ENCODE results near the gene RNLS. TPM values are rescaled to one million over a fixed set of nuclear protein-coding genes. Genes with fewer than 3 reads are reported as not detected.

Gene RNLS
- total RNA-seq, 3 donors from 2014 or later (not counting 1 experiment from before 2014, with no cell fraction given): 4.0 to 6.8 (median 4.4) TPM

- TF ChIP-seq CTCF (IDR thresholded peaks at IDR 0.05): no peak
- peaks cover 6% of the 10 kb centered on the region for H3K9me3 ChIP-seq (ENCODE audit: control insufficient read depth, insufficient read depth, low read length)
- no peak overlapping the region for H3K27ac ChIP-seq (ENCODE audit: low read length)
- ATAC-seq (no peak), DNase-seq (no peak)
- no peak overlapping the region for H3K27ac Mint-ChIP-seq
- H3K4me1 ChIP-seq (ENCODE audit: control insufficient read depth, insufficient read depth, low read length): no peaks in the 10 kb centered on the region
- H3K4me3 Mint-ChIP-seq: no peak overlapping the region
- 88% methylated on average over 3 of the region's 3 CpGs for WGBS (ENCODE audit: insufficient coverage)
- H3K36me3 ChIP-seq (ENCODE audit: control insufficient read depth, insufficient read depth, low read length): no peaks in the 10 kb centered on the region
- H3K36me3 Mint-ChIP-seq: peaks cover 20% of the 10 kb centered on the region
- intact Hi-C loops (cut with micrococcal nuclease): no loop called here
- peaks cover 5 to 7% of the 10 kb centered on the region in 2 donors for H3K9me3 Mint-ChIP-seq
- no peaks in the 10 kb centered on the region for H3K27me3 Mint-ChIP-seq (ENCODE audit: low read depth in 2 of 2)
- no peaks in the 10 kb centered on the region for H3K27me3 ChIP-seq (ENCODE audit: control insufficient read depth, insufficient read depth, low read length)
- H3K4me3 ChIP-seq (ENCODE audit: low read length): no peak overlapping the region
- no peaks in the 10 kb centered on the region for H3K4me1 Mint-ChIP-seq
Measured at GRCh38 chr10:88315755-88316154, 267.4 kb downstream of the RNLS start.

- Mint-ChIP-seq H3K4me3 (no peak overlapping the region), H3K4me1 (no peaks in the 10 kb centered on the region), H3K27me3 (ENCODE audit: low read depth in 2 of 2) (no peaks in the 10 kb centered on the region), H3K27ac (no peak overlapping the region), H3K9me3 (peaks cover 3 to 5% of the 10 kb centered on the region in 2 donors), H3K36me3 (peaks cover 6% of the 10 kb centered on the region)
- Histone ChIP-seq H3K27me3 (ENCODE audit: control insufficient read depth, insufficient read depth, low read length) (no peaks in the 10 kb centered on the region), H3K4me3 (ENCODE audit: low read length) (no peak overlapping the region), H3K4me1 (ENCODE audit: control insufficient read depth, insufficient read depth, low read length) (no peaks in the 10 kb centered on the region), H3K27ac (ENCODE audit: low read length) (no peak overlapping the region), H3K36me3 (ENCODE audit: control insufficient read depth, insufficient read depth, low read length) (no peaks in the 10 kb centered on the region), H3K9me3 (ENCODE audit: control insufficient read depth, insufficient read depth, low read length) (peaks cover 6% of the 10 kb centered on the region)
- 100% methylated on average over 2 of the region's 2 CpGs for WGBS (ENCODE audit: insufficient coverage)
- ATAC-seq (no peak), DNase-seq (no peak)
- TF ChIP-seq CTCF (IDR thresholded peaks at IDR 0.05): no peak
- intact Hi-C loops (cut with micrococcal nuclease): no loop called here
Measured at GRCh38 chr10:88314362-88314761, 268.8 kb downstream of the RNLS start.

- no peak for ATAC-seq
- no peaks in the 10 kb centered on the region for H3K27me3 Mint-ChIP-seq (ENCODE audit: low read depth in 2 of 2)
- H3K4me1 ChIP-seq (ENCODE audit: control insufficient read depth, insufficient read depth, low read length): no peaks in the 10 kb centered on the region
- DNase-seq: no peak
- H3K9me3 Mint-ChIP-seq: peaks cover under 1 to 1% of the 10 kb centered on the region in 2 donors
- H3K27ac Mint-ChIP-seq: no peak overlapping the region
- no peak overlapping the region for H3K4me3 ChIP-seq (ENCODE audit: low read length)
- no peaks in the 10 kb centered on the region for H3K27me3 ChIP-seq (ENCODE audit: control insufficient read depth, insufficient read depth, low read length)
- H3K27ac ChIP-seq (ENCODE audit: low read length): no peak overlapping the region
- H3K4me3 Mint-ChIP-seq: no peak overlapping the region
- H3K4me1 Mint-ChIP-seq: no peaks in the 10 kb centered on the region
- intact Hi-C loops (cut with micrococcal nuclease): no loop called here
- H3K36me3 ChIP-seq (ENCODE audit: control insufficient read depth, insufficient read depth, low read length): no peaks in the 10 kb centered on the region
- peaks cover under 1% of the 10 kb centered on the region for H3K36me3 Mint-ChIP-seq
- no peak for TF ChIP-seq CTCF (IDR thresholded peaks at IDR 0.05)
- peaks cover 3% of the 10 kb centered on the region for H3K9me3 ChIP-seq (ENCODE audit: control insufficient read depth, insufficient read depth, low read length)
- 58% methylated on average over 1 of the region's 1 CpG for WGBS (ENCODE audit: insufficient coverage)
Measured at GRCh38 chr10:88313878-88314277, 269.2 kb downstream of the RNLS start.

GRCh38 chr10:88312855-88313254, 270.3 kb downstream of the RNLS start:
- H3K27me3 Mint-ChIP-seq (ENCODE audit: low read depth in 2 of 2): no peaks in the 10 kb centered on the region
- Histone ChIP-seq H3K4me1 (ENCODE audit: control insufficient read depth, insufficient read depth, low read length) (no peaks in the 10 kb centered on the region), H3K9me3 (ENCODE audit: control insufficient read depth, insufficient read depth, low read length) (no peaks in the 10 kb centered on the region), H3K27ac (ENCODE audit: low read length) (no peak overlapping the region), H3K4me3 (ENCODE audit: low read length) (no peak overlapping the region), H3K36me3 (ENCODE audit: control insufficient read depth, insufficient read depth, low read length) (no peaks in the 10 kb centered on the region), H3K27me3 (ENCODE audit: control insufficient read depth, insufficient read depth, low read length) (no peaks in the 10 kb centered on the region)
- intact Hi-C loops (cut with micrococcal nuclease): no loop called here
- H3K36me3 Mint-ChIP-seq: no peaks in the 10 kb centered on the region
- DNase-seq (no peak), ATAC-seq (no peak)
- H3K27ac Mint-ChIP-seq: no peak overlapping the region
- no peak for TF ChIP-seq CTCF (IDR thresholded peaks at IDR 0.05)
- WGBS (ENCODE audit: insufficient coverage): no CpG with 5 or more reads among the region's 2 CpGs
- H3K4me3 Mint-ChIP-seq: no peak overlapping the region
- no peaks in the 10 kb centered on the region for H3K4me1 Mint-ChIP-seq
- no peaks in the 10 kb centered on the region for H3K9me3 Mint-ChIP-seq
